Measurements from ENCODE around the gene RNF181. TPM values are rescaled to one million over a fixed set of nuclear protein-coding genes. Genes with fewer than 3 reads are reported as not detected.
"Not testable (repeated sequence)": the region's sequence is repeated elsewhere in the genome, so short reads cannot be mapped to it uniquely, and the experiment has no call there.

RNF181 gene
- 97.8 and 108 TPM in 2 replicates for total RNA-seq

- intact Hi-C loops (cut with micrococcal nuclease), result loop anchor here (1.0 to 2.0 kb wide), 5 partner anchors 11 to 34 kb away; partner anchors contain the start of genes C2orf68, GGCX, USP39 and VAMP5
Measured at GRCh38 chr2:85595301-85596025, at the start of gene RNF181. RNF181 (plus strand) TSS chr2:85595745; CDS start chr2:85595764, 19 bp downstream.

GRCh38 chr2:85545780-85546240 lies 49.7 kb upstream of the RNF181 start:
- intact Hi-C loops (cut with micrococcal nuclease), result no loop called here

DNA sequence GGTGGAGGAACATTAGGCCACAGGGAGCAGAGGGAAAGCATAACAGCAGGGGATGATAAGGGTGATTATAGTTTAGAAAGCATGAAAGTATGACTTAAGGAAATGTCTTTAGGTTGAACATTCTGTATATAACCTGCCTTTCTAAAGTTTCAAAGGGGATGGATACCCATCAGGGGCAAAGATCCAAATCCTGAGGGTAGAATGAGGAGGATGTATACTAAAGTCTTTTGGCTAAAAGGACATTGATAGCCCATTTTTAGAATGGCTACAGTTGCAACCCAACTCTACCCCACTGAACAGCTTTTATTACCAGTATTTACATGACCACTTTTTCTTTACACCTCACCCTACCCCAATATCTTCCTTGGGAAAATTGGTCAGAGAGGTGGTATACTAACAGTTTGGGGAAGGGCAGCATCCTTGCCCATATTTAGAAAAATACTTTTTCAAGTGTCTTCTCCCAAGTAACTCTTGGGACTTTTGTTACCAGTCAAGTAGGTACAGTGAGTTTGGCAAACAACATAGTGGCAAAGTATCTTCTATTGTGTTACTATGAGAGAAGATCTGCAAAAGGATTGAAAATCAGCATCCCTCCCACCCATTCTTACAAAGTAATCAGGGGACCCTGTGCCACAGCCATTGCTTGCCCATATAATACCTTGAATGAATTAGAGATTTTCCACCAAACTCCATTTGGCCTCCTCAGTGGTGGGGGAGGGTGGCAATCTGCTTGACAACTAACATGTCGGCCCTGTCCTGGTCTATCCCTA lies 48.3 kb upstream of the RNF181 start:
- intact Hi-C loops (cut with micrococcal nuclease), result no loop called here

- intact Hi-C loops (cut with micrococcal nuclease), result no loop called here
Measured at GRCh38 chr2:85547859-85548607, 47.5 kb upstream of the RNF181 start.

- intact Hi-C loops (cut with micrococcal nuclease), result no loop called here
Measured at GRCh38 chr2:85548608-85548900, 47.0 kb upstream of the RNF181 start.

GRCh38 chr2:85549095-85549494 lies 46.5 kb upstream of the RNF181 start:
- intact Hi-C loops (cut with micrococcal nuclease), result no loop called here

GRCh38 chr2:85549826-85550225 lies 45.7 kb upstream of the RNF181 start:
- intact Hi-C loops (cut with micrococcal nuclease), result no loop called here

GRCh38 chr2:85550486-85550885 lies 45.1 kb upstream of the RNF181 start:
- intact Hi-C loops (cut with micrococcal nuclease), result no loop called here

- intact Hi-C loops (cut with micrococcal nuclease), result loop anchor here (1.0 to 2.0 kb wide), 4 partner anchors 13 to 197 kb away; partner anchors contain the start of genes ELMOD3, MAT2A and RETSAT
Measured at GRCh38 chr2:85551698-85552678, 43.6 kb upstream of the RNF181 start.

DNA sequence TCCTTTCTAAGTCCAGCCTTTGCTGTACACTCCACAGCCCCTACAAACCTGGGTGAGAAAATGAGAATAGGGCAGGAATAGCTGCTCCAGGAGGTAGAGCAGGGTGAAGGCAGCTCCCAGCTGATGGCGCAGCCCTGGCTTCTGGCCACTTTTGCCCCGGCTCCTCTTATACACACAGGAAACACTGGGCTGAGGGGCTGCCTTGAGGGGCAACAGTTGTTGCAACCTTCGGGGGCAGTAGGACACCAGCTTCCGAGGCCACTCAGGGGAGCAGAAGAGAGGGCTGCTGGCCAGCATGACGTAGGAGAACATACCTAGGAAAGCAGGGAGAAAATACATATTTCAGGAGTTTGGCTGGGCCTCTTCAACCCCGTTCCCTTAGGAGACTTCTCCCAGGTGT lies 42.4 kb upstream of the RNF181 start:
- intact Hi-C loops (cut with micrococcal nuclease), result loop anchor here (2.0 kb wide), 1 partner anchor 198 kb away; the partner anchor contains the start of genes ELMOD3 and RETSAT

DNA sequence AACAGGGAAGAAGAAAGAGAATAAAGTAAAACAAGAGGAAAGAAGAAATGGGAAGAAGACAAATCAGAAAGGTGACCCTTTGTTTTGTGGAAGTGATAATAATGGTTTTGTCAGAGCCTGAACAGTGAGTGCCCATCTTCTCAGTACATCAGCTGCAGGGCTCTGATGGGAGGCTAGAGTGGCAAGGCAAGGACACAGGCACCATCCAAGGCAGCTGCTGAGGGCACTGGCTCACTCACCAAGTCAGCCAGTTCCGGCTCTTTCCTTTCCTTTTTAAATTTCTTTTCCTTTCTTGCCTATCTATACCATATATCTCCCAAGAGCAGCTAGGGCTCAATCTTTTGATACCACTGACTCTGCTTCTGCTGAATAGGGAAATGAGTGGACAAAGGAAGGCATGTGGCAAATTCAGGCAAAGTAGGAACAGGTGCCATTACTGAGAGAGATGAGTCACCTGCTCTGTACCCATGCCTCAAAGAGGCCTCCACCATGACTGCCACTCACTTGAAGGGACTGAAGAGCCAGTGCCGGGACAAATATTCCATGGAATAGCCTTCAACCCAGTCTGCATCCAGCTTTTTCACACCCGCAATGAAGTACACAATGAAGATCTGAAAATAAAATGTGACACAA lies 40.4 kb upstream of the RNF181 start:
- intact Hi-C loops (cut with micrococcal nuclease), result no loop called here

DNA sequence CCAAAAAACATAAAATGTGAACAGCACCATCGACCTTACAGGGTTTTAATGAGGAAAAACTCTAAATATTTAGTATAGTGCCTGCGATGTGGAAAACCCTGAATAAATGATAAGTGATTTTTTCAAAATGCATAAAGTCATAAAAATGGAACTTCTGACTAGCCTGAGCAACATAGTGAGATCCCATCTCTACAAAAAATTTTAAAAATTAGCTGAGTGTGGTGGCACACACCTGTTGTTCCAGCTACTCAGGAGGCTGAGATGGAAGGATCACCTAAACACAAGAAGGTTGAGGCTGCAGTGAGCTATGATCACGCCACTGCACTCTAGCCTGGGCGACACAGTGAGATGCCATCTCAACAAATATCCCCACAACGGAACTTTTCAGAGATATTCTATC lies 38.4 kb upstream of the RNF181 start:
- intact Hi-C loops (cut with micrococcal nuclease), result no loop called here

DNA sequence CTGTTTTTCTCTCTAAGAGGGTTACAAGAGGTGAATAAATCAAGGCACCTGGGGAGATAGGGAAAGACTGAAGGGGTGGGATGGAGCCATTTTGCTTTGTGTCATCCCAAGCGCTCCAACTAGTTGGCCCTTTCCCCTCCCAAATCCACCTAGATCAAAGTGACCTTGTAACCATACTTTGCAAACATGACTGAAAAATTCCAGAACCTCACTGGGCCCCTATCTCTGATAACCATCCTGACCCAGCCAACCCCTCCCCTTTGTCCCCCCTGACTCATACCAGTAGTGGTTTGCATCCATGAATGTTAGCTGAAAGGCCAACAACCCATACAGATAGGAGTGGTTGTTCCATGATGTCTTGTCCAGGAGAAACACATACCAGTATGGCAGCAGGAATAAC lies 37.4 kb upstream of the RNF181 start:
- intact Hi-C loops (cut with micrococcal nuclease), result no loop called here

DNA sequence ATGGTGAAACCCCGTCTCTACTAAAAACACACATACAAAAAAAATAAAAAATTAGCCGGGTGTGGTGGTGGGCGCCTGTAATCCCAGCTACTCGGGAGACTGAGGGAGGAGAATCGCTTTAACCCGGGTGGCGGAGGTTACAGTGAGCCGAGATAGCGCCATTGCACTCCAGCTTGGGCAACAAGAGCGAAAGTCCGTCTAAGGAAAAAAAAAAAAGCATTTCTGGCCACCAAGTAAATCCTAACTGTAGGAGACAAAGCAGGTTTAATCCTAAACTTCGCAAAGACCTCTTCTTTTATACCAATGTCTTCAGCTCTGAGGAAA lies 35.2 kb upstream of the RNF181 start:
- intact Hi-C loops (cut with micrococcal nuclease), result not testable (repeated sequence)

DNA sequence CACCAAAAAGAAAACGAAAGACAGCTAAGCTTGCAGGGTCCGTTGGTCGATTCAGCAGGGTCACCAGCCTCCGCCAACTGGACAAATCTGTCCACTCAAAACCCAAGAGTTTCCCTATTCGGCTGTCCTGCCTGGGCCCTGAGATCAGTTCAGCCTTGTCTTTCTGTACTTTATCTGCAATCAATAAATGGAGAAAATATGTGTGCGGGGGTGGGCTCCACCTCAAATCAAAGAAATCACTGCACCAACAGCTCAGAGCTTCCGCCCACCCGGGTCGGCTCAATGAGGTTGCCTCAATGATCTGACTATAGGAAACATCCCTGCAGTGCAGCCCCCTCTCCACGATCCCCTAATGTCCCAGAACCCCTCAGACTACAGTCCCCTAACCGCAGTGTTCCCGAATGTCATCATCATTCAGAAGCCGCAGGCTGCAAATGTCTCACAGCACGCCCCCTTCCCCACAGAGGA lies 34.7 kb upstream of the RNF181 start:
- intact Hi-C loops (cut with micrococcal nuclease), result loop anchor here (1.0 kb wide), 5 partner anchors 22 to 233 kb away; partner anchors contain the start of genes ELMOD3, MAT2A, RETSAT and RNF181

- intact Hi-C loops (cut with micrococcal nuclease), result loop anchor here (1.0 kb wide), 5 partner anchors 22 to 233 kb away; partner anchors contain the start of genes ELMOD3, MAT2A, RETSAT and RNF181
Measured at GRCh38 chr2:85561280-85562212, 34.0 kb upstream of the RNF181 start, which contains the start of gene GGCX. GGCX (minus strand) TSS chr2:85561493; CDS start chr2:85561428, 65 bp downstream.

DNA sequence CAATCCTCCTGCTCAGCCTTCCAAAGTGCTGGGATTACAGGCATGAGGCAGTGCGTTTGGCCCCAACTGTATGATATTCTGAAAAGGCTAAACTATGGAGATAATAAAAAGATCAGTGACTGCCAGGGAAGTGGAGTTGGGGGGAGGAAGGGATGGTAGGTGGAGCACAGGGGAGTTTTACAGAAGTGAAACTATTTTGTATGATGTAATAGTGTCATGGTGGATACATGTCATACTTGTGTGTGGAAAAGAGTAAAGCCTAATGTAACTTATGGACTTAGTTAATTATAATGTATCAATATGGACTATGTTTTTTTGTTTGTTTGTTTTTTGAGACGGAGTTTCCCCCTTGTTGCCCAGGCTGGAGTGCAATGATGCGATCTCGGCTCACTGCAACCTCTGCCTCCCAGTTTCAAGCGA lies 31.4 kb upstream of the RNF181 start:
- intact Hi-C loops (cut with micrococcal nuclease), result no loop called here

DNA sequence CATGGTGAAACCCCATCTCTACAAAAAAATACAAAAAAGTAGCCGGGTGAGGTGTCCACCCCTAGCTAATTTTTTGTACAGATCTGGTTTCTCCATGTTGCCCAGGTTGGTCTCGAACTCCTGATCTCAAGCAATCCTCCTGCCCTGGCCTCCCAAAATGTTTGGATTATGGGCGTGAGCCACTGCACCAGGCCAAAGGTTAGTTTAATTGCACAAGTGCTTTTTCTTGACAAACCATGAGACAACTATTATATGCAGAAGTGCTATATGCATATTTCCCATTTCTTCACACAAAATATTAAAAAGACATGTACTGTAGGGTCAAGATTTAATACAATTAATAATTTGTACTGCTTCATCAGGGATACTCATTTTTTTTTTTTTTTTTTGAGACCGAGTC lies 29.3 kb upstream of the RNF181 start:
- intact Hi-C loops (cut with micrococcal nuclease), result no loop called here

DNA sequence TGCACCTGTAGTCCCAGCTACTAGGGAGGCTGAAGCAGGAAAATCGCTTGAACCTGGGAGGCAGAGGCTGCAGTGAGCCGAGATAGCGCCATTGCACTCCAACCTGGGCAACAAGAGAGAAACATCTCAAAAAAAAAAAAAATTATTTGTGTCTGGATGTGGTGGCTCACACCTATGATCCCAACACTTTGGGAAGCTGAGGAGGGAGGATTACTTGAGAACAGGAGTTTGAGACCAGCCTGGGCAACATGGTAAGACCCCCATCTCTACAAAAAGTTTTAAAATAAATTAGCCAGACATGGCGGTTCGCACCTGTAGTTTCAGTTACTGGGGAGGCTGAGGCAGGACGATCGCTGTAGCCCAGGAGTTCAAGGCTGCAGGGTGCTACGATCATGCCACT lies 19.8 kb upstream of the RNF181 start:
- intact Hi-C loops (cut with micrococcal nuclease), result no loop called here

Measured in T-helper 2 cell treated with Interferon-gamma antibody and Interleukin-4, amounts not matched to agents 100 ng/mL and 5 ng/mL, for 36 hours (primary cell).